ENCODE measurements around the gene KCNMA1.

GRCh38 chr10:77036993-77037734 is 600.4 kb downstream of the KCNMA1 start:
- TF ChIP-seq EZH2 (IDR thresholded peaks at IDR 0.05; ENCODE audit: low read depth) (no peak), CTCF (conservative IDR thresholded peaks at IDR 0.05) (peak; percentile 67)

Measured in PC-9 (cell line).